GM15510 (cell line): ENCODE measurements around the gene AREL1.

ENCODE experiments used
- POLR2A ChIP-seq: IDR thresholded peaks from 3 replicates; pipeline ENCODE4 v1.6.1; 2011; ENCODE audit warnings: borderline replicate concordance; ENCODE audit not compliant: insufficient read length; ENCODE audit errors: extremely low read depth

The AREL1 gene

GRCh38 chr14:74634964-74635363 is 77.9 kb downstream of the AREL1 start:
- TF ChIP-seq POLR2A: no peak

GRCh38 chr14:74634481-74634880 is 78.4 kb downstream of the AREL1 start:
- TF ChIP-seq POLR2A: no peak

- no peak for TF ChIP-seq POLR2A
These were observed 81.8 kb downstream of the AREL1 start for GRCh38 chr14:74630881-74631690.

- TF ChIP-seq POLR2A: no peak
These were observed 84.5 kb downstream of the AREL1 start for GRCh38 chr14:74628418-74628817.

GRCh38 chr14:74627076-74627475 is 85.8 kb downstream of the AREL1 start:
- TF ChIP-seq POLR2A: no peak

- TF ChIP-seq POLR2A: no peak
These were observed 90.6 kb downstream of the AREL1 start for GRCh38 chr14:74622257-74622656.

- no peak for TF ChIP-seq POLR2A
These were observed 91.3 kb downstream of the AREL1 start for GRCh38 chr14:74621556-74621955.

- no peak for TF ChIP-seq POLR2A
These were observed 92.0 kb downstream of the AREL1 start for GRCh38 chr14:74620923-74621322.

GRCh38 chr14:74620497-74620921 is 92.4 kb downstream of the AREL1 start:
- no peak for TF ChIP-seq POLR2A

GRCh38 chr14:74619672-74620131 is 93.2 kb downstream of the AREL1 start:
- TF ChIP-seq POLR2A: no peak

- TF ChIP-seq POLR2A: no peak
These were observed 94.6 kb downstream of the AREL1 start for GRCh38 chr14:74618078-74618952.

- no peak for TF ChIP-seq POLR2A
These were observed 95.7 kb downstream of the AREL1 start for GRCh38 chr14:74616996-74617700.

GRCh38 chr14:74616507-74616906 is 96.4 kb downstream of the AREL1 start:
- TF ChIP-seq POLR2A: no peak

- TF ChIP-seq POLR2A: no peak
These were observed 97.1 kb downstream of the AREL1 start for GRCh38 chr14:74615735-74616134.

GRCh38 chr14:74614508-74615495 is 98.1 kb downstream of the AREL1 start:
- no peak for TF ChIP-seq POLR2A
